ENCODE results near the gene RAB32.
"Not testable (repeated sequence)": the region's sequence is repeated elsewhere in the genome, so short reads cannot be mapped to it uniquely, and the experiment has no call there.

RAB32 gene

DNA sequence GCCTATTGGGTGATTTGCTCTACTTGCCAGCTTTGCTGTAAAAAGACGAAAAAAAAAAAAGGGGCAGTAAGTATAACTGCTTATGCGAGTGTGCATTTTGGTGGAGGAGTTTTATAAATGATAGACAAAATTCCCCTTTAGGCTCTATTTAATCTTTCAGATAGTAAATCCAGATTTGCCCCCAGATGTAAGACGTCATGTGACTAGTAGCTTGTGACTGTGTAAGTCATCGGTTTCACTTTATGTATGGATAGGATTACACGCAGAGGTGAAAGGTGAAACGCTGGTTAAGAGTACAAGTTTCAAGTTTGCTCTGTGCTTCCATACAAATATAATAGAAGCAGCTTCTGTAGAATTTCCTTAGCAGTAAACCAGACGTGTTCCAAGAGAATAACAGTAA is 7.9 kb downstream of the RAB32 start:
- H3K4me1 ChIP-seq (ENCODE audit: insufficient read depth, low read length), result no peaks in the 10 kb centered on the region; the same call in 1 of the 2 replicates
- H3K36me3 ChIP-seq (ENCODE audit: insufficient read depth, low read length), result peaks cover 7% of the 10 kb centered on the region; the same call in 1 of the 2 replicates
- H3K9me3 ChIP-seq (ENCODE audit: control insufficient read depth, insufficient read depth, low read length), result no peaks in the 10 kb centered on the region
- H3K9ac ChIP-seq (ENCODE audit: low read depth, low read length), result no peak overlapping the region

DNA sequence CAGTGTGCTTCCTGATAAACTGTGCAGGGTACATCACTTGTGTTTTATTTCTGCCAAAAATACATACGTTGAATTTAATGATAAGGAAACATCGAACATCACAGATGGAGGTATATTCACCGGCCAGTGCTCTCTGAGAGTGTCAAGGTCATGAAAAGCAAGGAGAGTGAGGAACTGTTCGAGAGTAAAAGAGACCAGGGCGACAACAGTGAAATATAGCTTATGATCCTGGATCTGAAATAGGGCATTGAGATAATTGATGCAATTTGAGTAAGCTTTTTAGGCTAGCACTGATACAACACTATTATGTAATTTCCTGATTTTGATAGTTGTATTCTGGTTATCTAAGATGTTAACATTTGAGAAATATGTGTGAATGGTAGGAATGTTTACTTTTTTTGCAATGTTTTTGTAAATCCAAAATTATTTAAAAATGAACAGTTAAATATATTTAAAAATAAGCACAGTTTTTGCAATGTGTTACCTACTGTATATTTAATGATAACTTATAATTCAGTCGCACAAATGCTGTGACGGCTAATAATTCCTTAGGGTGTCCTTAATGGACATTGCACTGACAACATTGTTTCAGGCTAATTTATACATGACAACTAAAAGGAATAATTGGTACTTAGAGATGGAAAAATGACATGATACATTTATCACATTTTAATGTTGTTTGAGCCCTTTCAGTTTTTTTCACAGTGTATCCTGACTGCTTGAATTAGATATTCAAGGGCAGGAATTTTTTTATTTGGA is 9.9 kb downstream of the RAB32 start:
- peaks cover 7% of the 10 kb centered on the region; the same call in 1 of the 2 replicates for H3K36me3 ChIP-seq (ENCODE audit: insufficient read depth, low read length)
- H3K9ac ChIP-seq (ENCODE audit: low read depth, low read length), result no peak overlapping the region
- no peaks in the 10 kb centered on the region for H3K4me1 ChIP-seq (ENCODE audit: insufficient read depth, low read length)
- H3K9me3 ChIP-seq (ENCODE audit: control insufficient read depth, insufficient read depth, low read length), result no peaks in the 10 kb centered on the region

DNA sequence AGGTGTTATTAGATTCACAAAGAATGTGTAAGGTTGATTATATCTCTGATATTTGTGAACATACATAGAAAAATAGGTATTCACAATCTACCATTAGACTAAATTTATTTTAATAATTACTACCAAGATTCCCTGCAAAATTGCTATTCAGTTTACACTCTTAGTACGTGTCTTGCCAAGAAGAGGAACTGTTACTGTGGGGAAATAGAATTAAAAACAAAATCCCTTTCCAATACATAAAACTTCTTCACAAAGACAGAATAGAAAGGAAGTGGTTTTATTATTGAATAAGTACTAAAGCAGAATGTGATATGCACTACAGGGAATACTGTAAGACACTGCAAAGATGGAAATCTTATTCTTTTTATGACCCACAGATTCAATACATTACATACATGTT is 17.0 kb downstream of the RAB32 start:
- Histone ChIP-seq H3K4me1 (ENCODE audit: insufficient read depth, low read length) (no peaks in the 10 kb centered on the region), H3K36me3 (ENCODE audit: insufficient read depth, low read length) (no peaks in the 10 kb centered on the region), H3K9me3 (ENCODE audit: control insufficient read depth, insufficient read depth, low read length) (no peaks in the 10 kb centered on the region), H3K9ac (ENCODE audit: low read depth, low read length) (no peak overlapping the region)

DNA sequence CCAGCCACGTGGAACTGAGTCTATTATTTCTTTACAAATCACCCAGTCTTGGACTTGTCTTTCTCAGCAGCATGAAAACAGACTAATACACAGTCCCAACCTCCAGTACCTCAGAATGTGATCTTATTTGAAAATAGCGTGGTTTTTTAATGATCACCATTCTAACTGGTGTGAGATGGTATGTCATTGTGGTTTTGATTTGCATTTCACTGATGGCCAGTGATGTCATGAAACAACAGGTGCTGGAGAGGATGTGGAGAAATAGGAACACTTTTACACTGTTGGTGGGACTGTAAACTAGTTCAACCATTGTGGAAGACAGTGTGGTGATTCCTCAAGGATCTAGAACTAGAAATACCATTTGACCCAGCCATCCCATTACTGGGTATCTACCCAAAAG is 23.0 kb downstream of the RAB32 start:
- H3K4me1 ChIP-seq (ENCODE audit: insufficient read depth, low read length); H3K9ac ChIP-seq (ENCODE audit: low read depth, low read length); H3K36me3 ChIP-seq (ENCODE audit: insufficient read depth, low read length); H3K9me3 ChIP-seq (ENCODE audit: control insufficient read depth, insufficient read depth, low read length): not testable (repeated sequence)

GRCh38 chr6:146568619-146569018 is 25.0 kb downstream of the RAB32 start:
- not testable (repeated sequence) for H3K4me1 ChIP-seq (ENCODE audit: insufficient read depth, low read length); H3K9ac ChIP-seq (ENCODE audit: low read depth, low read length); H3K9me3 ChIP-seq (ENCODE audit: control insufficient read depth, insufficient read depth, low read length); H3K36me3 ChIP-seq (ENCODE audit: insufficient read depth, low read length)

- H3K36me3 ChIP-seq (ENCODE audit: insufficient read depth, low read length), result no peaks in the 10 kb centered on the region
Observed at GRCh38 chr6:146574211-146574610, 30.6 kb downstream of the RAB32 start.

DNA sequence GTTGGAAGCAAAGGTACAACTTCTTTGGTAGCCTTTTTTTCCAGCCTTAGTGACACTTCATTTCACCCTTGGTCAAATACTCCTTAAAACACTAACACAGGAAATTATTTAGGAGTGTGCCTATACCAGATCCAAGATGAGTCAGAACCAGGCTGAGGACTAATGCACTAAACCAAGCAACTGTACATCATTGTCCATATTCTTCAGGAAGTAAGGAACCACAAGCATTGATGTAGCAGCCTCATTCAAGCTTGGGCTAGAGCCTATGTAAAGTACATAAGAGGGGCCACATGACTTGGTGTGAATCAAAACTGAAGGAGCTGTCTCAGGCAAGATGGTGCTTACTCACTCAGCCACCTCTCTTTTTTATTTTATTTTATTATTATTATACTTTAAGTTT is 34.4 kb downstream of the RAB32 start:
- no peaks in the 10 kb centered on the region for H3K9me3 ChIP-seq (ENCODE audit: control insufficient read depth, insufficient read depth, low read length)
- H3K4me1 ChIP-seq (ENCODE audit: insufficient read depth, low read length), result no peaks in the 10 kb centered on the region
- H3K36me3 ChIP-seq (ENCODE audit: insufficient read depth, low read length), result no peaks in the 10 kb centered on the region
- H3K9ac ChIP-seq (ENCODE audit: low read depth, low read length), result no peak overlapping the region

More at GRCh38 chr6:146574211-146574610, 30.6 kb downstream of the RAB32 start:
- no peaks in the 10 kb centered on the region for H3K9me3 ChIP-seq (ENCODE audit: control insufficient read depth, insufficient read depth, low read length)
- no peaks in the 10 kb centered on the region for H3K4me1 ChIP-seq (ENCODE audit: insufficient read depth, low read length)
- no peak overlapping the region for H3K9ac ChIP-seq (ENCODE audit: low read depth, low read length)

GRCh38 chr6:146581968-146582367 is 38.3 kb downstream of the RAB32 start:
- no peak overlapping the region for H3K9ac ChIP-seq (ENCODE audit: low read depth, low read length)
- no peaks in the 10 kb centered on the region for H3K9me3 ChIP-seq (ENCODE audit: control insufficient read depth, insufficient read depth, low read length)
- H3K4me1 ChIP-seq (ENCODE audit: insufficient read depth, low read length), result no peaks in the 10 kb centered on the region
- H3K36me3 ChIP-seq (ENCODE audit: insufficient read depth, low read length), result no peaks in the 10 kb centered on the region

- Histone ChIP-seq H3K9me3 (ENCODE audit: control insufficient read depth, insufficient read depth, low read length) (no peaks in the 10 kb centered on the region), H3K9ac (ENCODE audit: low read depth, low read length) (no peak overlapping the region), H3K36me3 (ENCODE audit: insufficient read depth, low read length) (no peaks in the 10 kb centered on the region), H3K4me1 (ENCODE audit: insufficient read depth, low read length) (no peaks in the 10 kb centered on the region)
Observed at GRCh38 chr6:146582857-146583256, 39.2 kb downstream of the RAB32 start.

GRCh38 chr6:146583966-146584365 is 40.3 kb downstream of the RAB32 start:
- no peaks in the 10 kb centered on the region for H3K9me3 ChIP-seq (ENCODE audit: control insufficient read depth, insufficient read depth, low read length)
- H3K4me1 ChIP-seq (ENCODE audit: insufficient read depth, low read length), result no peaks in the 10 kb centered on the region
- no peak overlapping the region for H3K9ac ChIP-seq (ENCODE audit: low read depth, low read length)
- no peaks in the 10 kb centered on the region for H3K36me3 ChIP-seq (ENCODE audit: insufficient read depth, low read length)

GRCh38 chr6:146587459-146587858 is 43.8 kb downstream of the RAB32 start:
- Histone ChIP-seq H3K36me3 (ENCODE audit: insufficient read depth, low read length) (no peaks in the 10 kb centered on the region), H3K9me3 (ENCODE audit: control insufficient read depth, insufficient read depth, low read length) (no peaks in the 10 kb centered on the region), H3K9ac (ENCODE audit: low read depth, low read length) (no peak overlapping the region), H3K4me1 (ENCODE audit: insufficient read depth, low read length) (no peaks in the 10 kb centered on the region)

DNA sequence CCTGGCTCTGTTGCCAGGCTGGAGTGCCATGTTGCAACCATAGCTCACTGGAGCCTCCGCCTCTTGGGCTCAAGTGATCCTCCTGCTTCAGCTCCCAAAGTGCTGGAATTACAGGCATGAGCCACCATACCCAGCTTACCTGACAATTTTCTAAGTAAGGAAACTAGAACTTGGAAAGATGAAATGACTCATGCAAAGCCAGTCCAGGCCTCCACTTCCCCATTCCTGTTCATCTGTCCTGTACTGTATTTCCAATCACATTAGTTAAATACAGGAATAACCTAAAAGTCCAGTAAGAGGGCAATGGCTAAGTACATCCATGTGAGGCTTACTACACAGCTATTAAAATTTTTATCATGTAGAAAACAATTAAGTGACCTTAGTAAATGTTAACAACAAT is 46.9 kb downstream of the RAB32 start:
- no peaks in the 10 kb centered on the region for H3K36me3 ChIP-seq (ENCODE audit: insufficient read depth, low read length)
- no peaks in the 10 kb centered on the region for H3K4me1 ChIP-seq (ENCODE audit: insufficient read depth, low read length)
- H3K9me3 ChIP-seq (ENCODE audit: control insufficient read depth, insufficient read depth, low read length), result no peaks in the 10 kb centered on the region
- no peak overlapping the region for H3K9ac ChIP-seq (ENCODE audit: low read depth, low read length)

GRCh38 chr6:146592451-146592850 is 48.8 kb downstream of the RAB32 start:
- Histone ChIP-seq H3K9ac (ENCODE audit: low read depth, low read length) (no peak overlapping the region), H3K4me1 (ENCODE audit: insufficient read depth, low read length) (no peaks in the 10 kb centered on the region), H3K36me3 (ENCODE audit: insufficient read depth, low read length) (no peaks in the 10 kb centered on the region), H3K9me3 (ENCODE audit: control insufficient read depth, insufficient read depth, low read length) (no peaks in the 10 kb centered on the region)

DNA sequence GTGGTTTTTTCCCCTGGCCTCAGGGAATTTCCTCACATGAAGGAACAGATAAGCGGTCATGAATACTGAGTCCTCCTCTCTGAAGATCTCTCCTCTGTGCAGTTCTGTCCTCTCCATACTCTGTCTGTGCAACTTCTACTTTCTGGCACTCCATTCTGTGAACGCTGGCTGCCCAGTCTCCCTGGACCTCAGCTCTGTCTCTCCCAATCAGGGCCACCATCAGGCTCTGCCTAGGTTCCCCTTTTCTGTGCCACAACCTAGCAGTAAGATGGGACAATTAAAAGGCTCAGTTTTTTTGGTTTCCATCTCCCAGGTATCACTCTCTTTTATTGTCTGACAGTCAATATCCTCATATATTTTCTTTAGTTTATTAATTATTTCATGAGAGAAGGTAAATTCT is 50.4 kb downstream of the RAB32 start:
- H3K9me3 ChIP-seq (ENCODE audit: control insufficient read depth, insufficient read depth, low read length), result no peaks in the 10 kb centered on the region
- no peak overlapping the region for H3K9ac ChIP-seq (ENCODE audit: low read depth, low read length)
- no peaks in the 10 kb centered on the region for H3K36me3 ChIP-seq (ENCODE audit: insufficient read depth, low read length)
- no peaks in the 10 kb centered on the region; the same call in 1 of the 2 replicates for H3K4me1 ChIP-seq (ENCODE audit: insufficient read depth, low read length)

GRCh38 chr6:146594495-146594894 is 50.9 kb downstream of the RAB32 start:
- Histone ChIP-seq H3K9me3 (ENCODE audit: control insufficient read depth, insufficient read depth, low read length) (no peaks in the 10 kb centered on the region), H3K36me3 (ENCODE audit: insufficient read depth, low read length) (no peaks in the 10 kb centered on the region), H3K4me1 (ENCODE audit: insufficient read depth, low read length) (peaks cover 3% of the 10 kb centered on the region; the same call in 1 of the 2 replicates), H3K9ac (ENCODE audit: low read depth, low read length) (no peak overlapping the region)

All from ES-I3 (cell line).